Activated CD4-positive, alpha-beta T cell treated with anti-CD3 and anti-CD28 coated beads, Interleukin-10, Interleukin-2, amounts not matched to agents 100 ng/mL and 50 ng/mL, durations not matched to agents 16 hours and 8 hours (primary cell): Measurements from ENCODE around the gene WDR64.
"Not testable (repeated sequence)": the region's sequence is repeated elsewhere in the genome, so short reads cannot be mapped to it uniquely, and the experiment has no call there.

Experiments
- DNase-seq: peaks from one replicate; pipeline ENCODE4 v3.0.0-alpha.2; 2020

The WDR64 gene

GRCh38 chr1:241703739-241704138 is 51.7 kb downstream of the WDR64 start:
- not testable (repeated sequence) for DNase-seq

DNA sequence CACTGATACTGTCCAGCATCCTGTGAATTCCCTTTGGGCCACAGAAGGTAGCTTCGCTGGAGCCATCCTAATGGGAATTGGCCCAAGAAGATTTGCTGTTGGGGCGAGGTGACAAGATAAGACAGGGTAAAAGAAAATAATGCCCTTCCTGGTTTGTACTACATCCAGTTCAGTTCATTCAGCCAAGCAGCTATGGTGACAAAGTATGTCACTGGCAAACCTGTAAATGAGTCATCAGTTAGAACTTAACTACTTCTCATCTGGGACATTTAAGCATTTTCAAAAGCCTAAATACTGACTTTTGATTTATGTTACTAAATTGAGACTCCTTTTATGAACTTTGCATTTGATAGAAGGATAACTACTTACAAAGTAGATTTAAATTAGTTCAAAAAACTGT is 54.2 kb downstream of the WDR64 start:
- no peak for DNase-seq

DNA sequence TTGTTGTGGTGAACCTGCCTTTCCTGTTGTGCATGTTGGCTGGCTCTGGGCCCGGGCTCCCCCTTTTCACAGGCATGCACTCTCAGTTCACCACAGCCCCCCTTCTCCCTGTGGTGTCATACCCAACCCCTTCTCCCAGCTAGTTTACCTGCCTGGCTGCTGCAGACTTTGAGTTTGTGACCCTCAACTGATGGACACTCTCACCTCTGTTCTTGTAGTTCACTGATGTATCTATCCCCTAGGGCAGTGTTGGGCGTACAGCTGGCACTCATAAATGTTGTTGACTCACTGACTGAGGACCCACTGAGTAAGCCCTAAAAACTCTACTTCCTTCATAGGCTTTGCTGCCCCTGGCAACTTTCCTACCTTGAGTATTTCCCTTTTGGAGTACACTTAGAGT is 54.9 kb downstream of the WDR64 start:
- no peak for DNase-seq

DNA sequence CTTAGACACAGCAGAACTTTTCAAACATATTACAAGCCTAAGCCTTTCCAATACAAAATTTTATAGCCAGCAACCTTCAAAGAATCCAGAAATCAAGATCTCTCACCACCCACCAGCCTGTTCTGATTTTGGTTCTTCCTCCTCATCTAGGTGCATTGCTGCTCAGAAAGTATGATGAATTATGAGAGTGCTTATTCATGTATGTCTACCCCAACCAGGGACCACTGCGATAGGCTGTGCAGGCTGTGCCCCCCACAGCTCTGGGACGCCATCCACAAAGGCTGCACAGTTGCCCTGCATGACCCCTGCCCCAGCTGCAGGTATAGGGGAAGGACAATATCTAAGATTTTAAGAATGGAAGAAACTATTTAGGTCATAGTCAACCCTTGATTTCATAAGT is 55.4 kb downstream of the WDR64 start:
- no peak for DNase-seq

DNA sequence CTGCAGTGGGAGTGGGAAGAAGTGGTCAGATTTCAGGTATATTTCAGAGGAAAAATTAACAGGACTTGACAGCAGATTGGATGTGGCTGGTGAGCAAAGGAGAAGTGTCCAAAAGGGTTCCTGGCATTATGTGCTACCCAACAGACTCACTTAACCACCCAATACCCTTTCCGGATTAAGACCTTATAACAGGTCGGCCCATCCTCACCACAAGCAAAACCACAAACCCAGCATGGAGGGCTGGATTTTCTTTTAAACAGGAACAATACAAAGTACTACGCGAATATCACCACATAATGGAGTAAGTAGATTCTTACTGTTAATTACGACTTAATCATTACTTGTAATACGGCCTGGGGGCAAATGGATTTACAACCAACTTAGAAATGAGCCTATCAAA is 59.2 kb downstream of the WDR64 start:
- DNase-seq, result no peak

- DNase-seq, result no peak
Observed at GRCh38 chr1:241713316-241713715, 61.2 kb downstream of the WDR64 start.

- no peak for DNase-seq
Observed at GRCh38 chr1:241714321-241715218, 62.5 kb downstream of the WDR64 start.

- no peak for DNase-seq
Observed at GRCh38 chr1:241715435-241715834, 63.4 kb downstream of the WDR64 start.

DNA sequence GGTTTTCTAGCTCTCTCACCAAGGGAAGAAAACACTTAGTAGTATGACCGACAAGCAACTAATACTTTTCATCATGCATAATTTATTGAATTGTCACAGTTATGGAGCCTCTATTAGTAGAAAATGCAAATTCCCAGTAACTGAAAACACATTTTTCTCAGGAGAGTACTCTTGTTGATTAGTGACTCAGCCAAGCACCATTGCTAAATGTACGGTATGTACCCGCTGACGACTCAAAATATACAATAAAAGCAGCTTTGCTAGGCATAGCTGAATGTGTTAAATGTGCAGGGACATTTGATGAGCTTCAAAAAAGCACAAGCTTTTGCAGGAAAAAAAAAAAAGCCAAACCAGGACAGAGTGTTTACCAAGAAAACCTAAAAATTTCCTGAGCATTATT is 63.9 kb downstream of the WDR64 start:
- DNase-seq, result no peak

DNA sequence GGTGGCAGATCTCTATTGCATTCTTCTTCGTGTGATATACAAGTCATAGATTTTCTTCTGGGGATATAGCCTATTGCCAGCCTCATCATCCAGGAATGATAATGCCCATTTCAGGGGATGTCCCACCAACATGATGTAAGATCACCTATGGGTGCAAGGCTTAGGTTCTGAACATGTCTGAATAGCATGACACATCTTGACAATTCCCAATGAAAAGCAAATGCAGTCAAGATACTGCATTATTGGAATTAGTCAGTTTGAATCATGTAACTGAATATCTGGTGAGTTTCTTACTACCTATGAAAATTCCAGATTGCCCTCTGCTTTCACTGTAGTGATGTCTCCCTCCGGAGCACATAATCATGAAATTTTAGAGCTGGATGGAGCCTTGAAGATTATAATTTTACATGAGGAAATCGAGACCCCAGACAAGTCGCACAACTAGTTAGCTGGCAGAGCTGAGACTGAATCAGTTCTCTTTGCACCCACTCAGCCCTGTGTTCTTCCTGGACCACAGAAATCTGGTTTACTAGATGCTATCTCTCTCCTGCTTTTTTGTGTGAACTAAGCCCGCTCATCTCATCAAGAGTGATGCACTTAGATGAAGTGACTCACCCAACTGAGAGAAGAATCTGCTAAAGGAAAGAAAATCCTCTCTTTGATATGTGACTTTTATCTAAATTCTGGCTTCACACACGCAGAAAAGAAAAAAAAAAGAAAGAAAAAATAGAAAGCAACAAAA is 65.0 kb downstream of the WDR64 start:
- peak; percentile 1 for DNase-seq

- no peak for DNase-seq
Observed at GRCh38 chr1:241717975-241718374, 65.9 kb downstream of the WDR64 start.

DNA sequence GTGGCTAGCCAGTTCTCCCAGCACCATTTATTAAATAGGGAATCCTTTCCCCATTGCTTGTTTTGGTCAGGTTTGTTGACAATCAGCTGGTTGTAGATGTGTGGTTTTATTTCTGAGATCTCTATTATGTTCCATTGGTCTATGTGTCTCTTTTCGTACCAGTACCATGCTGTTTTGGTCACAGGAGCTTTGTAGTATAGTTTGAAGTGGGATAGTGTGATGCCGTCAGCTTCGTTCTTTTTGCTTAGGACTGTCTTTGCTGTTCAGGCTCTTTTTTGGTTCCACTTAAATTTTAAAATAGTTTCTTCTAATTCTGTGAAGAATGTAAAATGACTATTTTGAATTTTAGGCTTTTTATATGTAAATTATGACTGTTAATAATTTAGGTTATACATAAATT is 68.9 kb downstream of the WDR64 start:
- no peak for DNase-seq

- no peak for DNase-seq
Observed at GRCh38 chr1:241722947-241723346, 70.9 kb downstream of the WDR64 start.

DNA sequence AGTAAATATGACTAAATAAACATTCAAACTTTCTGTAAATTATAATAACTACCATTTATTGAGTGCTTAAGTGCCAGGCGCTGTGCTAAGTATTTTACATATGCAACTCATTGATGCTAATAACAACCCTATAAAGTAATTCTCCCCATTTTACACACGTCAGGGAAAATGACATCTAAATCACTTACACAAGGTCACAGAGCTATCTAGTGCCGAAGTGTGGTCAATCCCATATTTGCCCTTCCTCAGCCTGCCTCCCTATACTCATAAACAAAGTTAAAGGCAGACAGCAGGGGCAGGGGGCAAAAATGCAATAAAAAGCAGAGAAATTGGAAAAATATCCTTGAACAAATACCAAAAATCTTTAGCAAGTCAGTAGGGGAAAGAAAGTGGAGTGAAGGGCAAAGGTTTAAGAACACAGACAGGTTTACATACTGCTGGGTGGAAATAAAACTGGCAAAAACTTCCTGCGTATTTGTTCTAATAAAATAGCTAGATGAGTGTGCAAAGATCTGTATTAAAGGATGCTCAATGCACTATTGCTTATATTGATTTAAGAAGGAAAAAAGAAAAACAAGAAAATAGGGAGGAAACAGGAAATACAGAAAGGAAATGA is 72.8 kb downstream of the WDR64 start:
- no peak for DNase-seq

DNA sequence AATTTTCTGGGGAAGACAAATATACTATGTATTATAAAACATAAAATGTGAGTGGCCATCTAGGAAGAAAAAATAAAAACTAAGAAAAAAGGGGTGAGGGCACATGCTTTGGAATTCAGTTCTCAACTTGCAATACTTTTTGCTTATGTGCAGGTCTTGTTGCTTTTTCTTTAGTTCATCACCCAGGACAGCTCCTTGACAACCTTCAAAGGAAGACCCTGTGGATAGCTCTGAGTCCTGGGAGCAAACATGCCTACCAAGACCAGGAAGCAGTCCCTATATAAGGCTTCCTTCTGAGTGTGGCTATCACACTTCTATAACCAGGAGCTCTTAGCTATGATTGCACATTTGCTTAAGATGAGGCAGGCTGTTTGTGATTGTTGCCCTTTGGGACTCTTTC is 78.0 kb downstream of the WDR64 start:
- DNase-seq, result no peak

GRCh38 chr1:241733899-241734298 is 81.8 kb downstream of the WDR64 start:
- no peak for DNase-seq

DNA sequence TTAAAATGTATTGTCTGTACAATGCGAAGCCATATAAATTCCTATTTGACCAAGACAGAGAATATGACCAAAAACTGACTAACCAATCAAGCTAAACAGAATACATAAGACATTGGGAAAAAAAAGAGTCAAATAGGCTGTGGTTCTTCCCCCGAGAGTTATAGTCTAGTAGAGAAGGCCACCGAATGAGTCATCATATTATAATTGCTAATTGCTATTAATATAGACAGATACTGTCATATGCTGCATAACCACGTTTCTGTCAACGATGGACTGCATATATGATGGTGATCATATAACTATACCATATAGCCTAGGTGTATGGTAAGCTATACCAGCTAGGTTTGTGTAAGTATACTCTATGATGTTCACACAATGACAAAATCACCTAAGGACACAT is 82.5 kb downstream of the WDR64 start:
- no peak for DNase-seq

- not testable (repeated sequence) for DNase-seq
Observed at GRCh38 chr1:241735493-241735926, 83.4 kb downstream of the WDR64 start.

- no peak for DNase-seq
Observed at GRCh38 chr1:241736387-241736786, 84.3 kb downstream of the WDR64 start.

DNA sequence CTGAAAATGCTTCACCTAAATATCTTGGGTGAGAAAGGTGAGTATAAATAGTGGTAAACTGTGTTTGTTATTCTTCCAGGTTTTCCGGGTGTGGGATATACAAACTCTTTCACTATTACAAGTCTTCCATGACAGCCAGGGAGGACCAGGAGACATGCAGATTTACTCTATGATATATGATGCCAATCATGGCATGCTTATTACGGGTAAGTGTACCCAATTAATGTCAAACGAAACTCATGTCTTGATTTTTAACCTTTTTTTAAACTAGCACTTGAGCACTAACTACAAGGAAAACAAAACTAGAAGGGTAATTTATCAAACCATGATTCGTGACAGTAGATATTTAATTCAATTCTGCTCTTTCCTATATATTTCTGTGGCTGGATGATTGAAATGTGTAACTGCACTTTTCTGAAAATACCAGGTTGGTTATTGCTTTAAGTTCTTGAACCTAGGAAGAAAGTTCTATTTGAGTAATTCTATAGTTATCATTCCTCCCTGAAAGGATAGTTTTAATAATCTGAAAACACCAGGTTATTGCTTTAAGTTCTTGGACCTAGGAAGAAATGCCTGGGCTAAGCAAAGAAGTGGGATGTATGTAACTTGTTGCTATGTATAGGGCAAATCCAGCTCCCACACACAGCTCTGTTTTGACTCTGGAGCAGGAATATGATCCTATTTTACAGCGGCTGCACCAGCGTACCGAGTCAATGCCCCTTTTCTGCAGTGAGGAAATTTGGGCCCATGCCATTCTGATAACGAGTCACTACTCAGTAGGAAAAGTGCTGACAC is 86.4 kb downstream of the WDR64 start:
- DNase-seq, result no peak

- no peak for DNase-seq
Observed at GRCh38 chr1:241742084-241742483, 90.0 kb downstream of the WDR64 start.

DNA sequence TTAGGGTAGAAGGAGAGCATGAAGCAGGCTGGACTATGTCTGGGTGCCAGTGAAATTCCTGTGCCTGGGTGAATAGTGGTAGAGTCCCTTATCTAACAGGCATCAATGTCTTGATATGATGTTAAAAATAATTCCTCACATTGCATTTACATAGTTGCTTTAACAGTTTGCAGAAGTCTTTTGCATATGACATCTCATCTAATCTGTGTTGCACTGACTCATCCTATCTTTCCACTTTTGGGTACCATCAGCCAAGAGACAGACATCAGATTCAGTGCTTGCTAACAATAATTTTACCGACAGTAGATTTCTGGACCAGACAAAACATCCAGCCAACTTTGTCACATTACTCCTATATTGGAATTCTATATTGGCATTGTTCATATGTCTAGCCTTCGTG is 92.5 kb downstream of the WDR64 start:
- no peak for DNase-seq

DNA sequence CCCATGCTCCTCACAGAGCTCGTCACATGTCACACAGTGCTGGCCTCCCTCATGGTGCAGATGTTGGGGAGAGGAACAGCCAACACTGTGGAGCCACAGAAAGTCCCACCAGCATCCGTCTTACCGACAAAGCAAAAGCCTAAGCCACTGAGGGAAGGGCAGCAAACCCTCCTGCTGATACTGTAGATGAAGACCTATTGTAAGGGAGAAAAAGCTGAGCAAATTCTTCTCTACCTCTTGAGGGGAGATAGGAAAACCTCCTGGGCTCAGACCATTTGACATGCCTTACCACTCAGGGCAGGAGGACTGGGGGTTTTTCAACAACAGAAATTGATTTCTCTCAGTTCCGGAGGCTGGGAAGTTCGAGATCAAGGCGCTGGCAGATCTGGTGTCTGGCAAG is 95.9 kb downstream of the WDR64 start:
- DNase-seq, result no peak
